ENCODE results near the gene SLC52A3. TPM values are rescaled to one million over a fixed set of nuclear protein-coding genes. Genes with fewer than 3 reads are reported as not detected.

The SLC52A3 gene
- total RNA-seq, 4 donors from 2014 or later = 0.33 to 0.66 (median 0.45) TPM

DNA sequence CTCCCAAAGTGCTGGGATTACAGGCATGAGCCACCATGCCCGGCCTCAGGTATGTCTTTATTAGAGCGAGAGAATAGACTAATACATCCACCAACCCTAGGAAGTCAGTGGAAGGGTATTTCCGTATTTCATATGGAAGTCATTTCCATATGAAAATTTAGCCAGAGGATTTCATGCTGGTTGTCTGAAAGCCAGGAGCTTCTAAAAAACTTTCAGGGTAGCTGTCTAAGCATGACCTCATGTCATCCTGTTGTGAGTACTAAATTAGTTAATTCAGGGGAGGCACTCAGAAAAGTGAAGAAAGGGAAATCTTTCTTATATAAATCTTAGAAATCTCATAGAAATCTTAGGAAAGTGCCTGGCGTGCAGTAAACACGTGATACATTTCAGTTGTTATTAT lies 16.5 kb downstream of the SLC52A3 start:
- no peak for TF ChIP-seq CTCF (IDR thresholded peaks at IDR 0.05; ENCODE audit: low read depth)

DNA sequence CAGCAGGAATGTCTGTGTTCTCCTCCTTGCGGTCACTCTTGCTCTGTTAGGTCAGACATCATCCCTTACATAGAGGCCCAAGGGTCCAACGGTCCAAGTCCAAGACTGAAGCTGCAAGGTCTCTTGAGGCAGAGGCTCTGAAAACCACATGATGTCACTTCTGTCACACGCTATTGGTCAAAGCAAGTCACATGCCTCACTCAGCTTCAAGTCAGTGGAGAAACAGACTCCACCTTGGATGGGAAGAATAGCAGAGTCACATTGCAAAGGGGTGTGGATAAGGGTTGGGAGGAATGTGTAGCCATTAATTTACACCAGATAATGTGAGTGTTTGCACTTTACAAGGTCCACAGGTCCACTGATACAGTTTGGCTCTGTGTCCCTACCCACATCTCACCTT lies 17.5 kb downstream of the SLC52A3 start:
- no peak for TF ChIP-seq CTCF (IDR thresholded peaks at IDR 0.05; ENCODE audit: low read depth)

GRCh38 chr20:745683-746301 lies 22.5 kb downstream of the SLC52A3 start:
- TF ChIP-seq CTCF (IDR thresholded peaks at IDR 0.05; ENCODE audit: low read depth) = no peak

DNA sequence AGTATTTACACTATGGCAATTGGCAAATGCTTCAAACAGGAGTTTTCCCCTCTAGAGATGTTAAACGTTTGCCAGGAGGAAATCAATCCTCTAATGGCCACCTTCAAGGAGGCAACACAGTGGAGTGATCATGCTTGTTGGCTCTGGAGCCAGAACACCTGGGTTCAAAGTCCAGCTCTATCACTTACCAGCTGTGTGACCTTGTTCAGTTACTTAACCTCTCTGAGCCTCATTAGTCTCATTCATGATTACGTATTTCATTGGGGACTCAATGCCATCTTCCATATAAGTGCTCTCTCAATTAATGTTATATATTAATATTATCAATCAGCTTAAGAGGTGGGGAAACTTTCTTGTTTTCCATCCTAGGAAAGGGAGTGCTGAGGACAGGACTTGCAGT lies 26.1 kb downstream of the SLC52A3 start:
- TF ChIP-seq CTCF (IDR thresholded peaks at IDR 0.05; ENCODE audit: low read depth) = no peak

- TF ChIP-seq CTCF (IDR thresholded peaks at IDR 0.05; ENCODE audit: low read depth) = no peak
Observed at GRCh38 chr20:741620-742019, 26.7 kb downstream of the SLC52A3 start.

- no peak for TF ChIP-seq CTCF (IDR thresholded peaks at IDR 0.05; ENCODE audit: low read depth)
Observed at GRCh38 chr20:740162-740561, 28.1 kb downstream of the SLC52A3 start.

- TF ChIP-seq CTCF (IDR thresholded peaks at IDR 0.05; ENCODE audit: low read depth) = no peak
Observed at GRCh38 chr20:739736-740135, 28.6 kb downstream of the SLC52A3 start.
